ENCODE data around the gene NCOR1. TPM values are rescaled to one million over a fixed set of nuclear protein-coding genes. Genes with fewer than 3 reads are reported as not detected.

The NCOR1 gene
- total and polyA plus RNA-seq, 9 of the 15 experiments (the other 6 are each of a cell fraction or from before 2014, with no cell fraction given): 20.2 to 66.5 (median 50.9) TPM

DNA sequence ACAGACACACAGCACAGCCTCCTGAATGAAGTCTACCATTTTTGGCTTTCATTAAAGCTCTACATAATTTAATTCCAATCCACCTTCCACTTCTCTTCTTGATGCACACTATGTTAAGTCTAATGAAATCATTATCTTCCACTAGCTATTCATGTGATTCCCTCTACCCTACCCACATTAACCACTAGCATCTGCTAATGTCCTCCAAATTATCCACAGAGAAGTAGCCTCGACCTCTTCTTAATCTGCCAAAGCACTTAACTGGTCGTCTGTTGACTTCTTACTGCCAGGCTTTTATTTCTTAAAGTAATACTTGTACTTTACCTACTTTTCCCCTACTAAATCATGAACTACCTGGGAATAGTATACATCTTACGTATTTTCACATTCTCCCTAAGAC is 91.8 kb downstream of the NCOR1 start:
- Histone ChIP-seq H3K27me3 (ENCODE audit: control insufficient read depth in 2 of 2, insufficient read depth in 2 of 2, low read length in 2 of 2) (no peaks in the 10 kb centered on the region), H3K36me3 (ENCODE audit: control insufficient read depth, insufficient read depth, low read length) (peaks cover 46% of the 10 kb centered on the region; the same call in 2 of the 3 replicates), H3K4me1 (replicated peaks in 1 of 2; ENCODE audit: control insufficient read depth in 2 of 2, insufficient read depth in 2 of 2, low read length in 2 of 2) (no peaks in the 10 kb centered on the region), H3K79me2 (ENCODE audit: control insufficient read depth, insufficient read depth, low read length) (no peaks in the 10 kb centered on the region), H3K4me3 (no peak overlapping the region), H4K20me1 (replicated peaks; ENCODE audit: control insufficient read depth, insufficient read depth, low read length) (no peaks in the 10 kb centered on the region), H3K9ac (ENCODE audit: insufficient read depth in 1 of 2, low read depth in 2 of 2, low read length in 2 of 2) (no peak overlapping the region), H3K27ac (ENCODE audit: extremely low read depth, low read depth, low read length) (no peak overlapping the region), H3K4me2 (ENCODE audit: insufficient read depth, low read length) (no peak overlapping the region), H3K9me1 (ENCODE audit: control insufficient read depth, insufficient read depth, low read length) (no peaks in the 10 kb centered on the region), H2AFZ (ENCODE audit: low read depth, low read length) (no peak overlapping the region), H3K9me3 (replicated peaks; ENCODE audit: control insufficient read depth, insufficient read depth, low read depth, low read length) (no peaks in the 10 kb centered on the region)
- POLR2A ChIA-PET: no interaction called here
- no TSS peak for BruUV-seq (replicated peaks)
- DNase-seq (ENCODE audit: extremely low read depth in 1 of 4, low spot score in 3 of 4): no peak
- ATAC-seq: no peak
- intact Hi-C loops (cut with micrococcal nuclease): no loop called here
- TF ChIP-seq TBP (optimal IDR thresholded peaks at IDR 0.05; ENCODE audit: low read depth, low read length): no peak
- no peak for TF ChIP-seq SPI1 (IDR thresholded peaks at IDR 0.05; ENCODE audit: borderline replicate concordance, low read depth, low read length)
- no peak for TF ChIP-seq ZNF695 (CRISPR knock-in tag; IDR thresholded peaks at IDR 0.05)
- no peak for TF ChIP-seq DDX20 (tag; IDR thresholded peaks at IDR 0.05; ENCODE audit: low read depth)
- TF ChIP-seq SREBF2 (CRISPR knock-in tag; IDR thresholded peaks at IDR 0.05): no peak
- no peak for TF ChIP-seq ZNF143 (CRISPR knock-in tag; IDR thresholded peaks at IDR 0.05)
- no peak for TF ChIP-seq ZNF263 (CRISPR knock-in tag; IDR thresholded peaks at IDR 0.05; ENCODE audit: borderline replicate concordance)
- TF ChIP-seq, protein P1, sequence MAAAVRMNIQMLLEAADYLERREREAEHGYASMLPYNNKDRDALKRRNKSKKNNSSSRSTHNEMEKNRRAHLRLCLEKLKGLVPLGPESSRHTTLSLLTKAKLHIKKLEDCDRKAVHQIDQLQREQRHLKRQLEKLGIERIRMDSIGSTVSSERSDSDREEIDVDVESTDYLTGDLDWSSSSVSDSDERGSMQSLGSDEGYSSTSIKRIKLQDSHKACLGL (CRISPR knock-in tag; IDR thresholded peaks at IDR 0.05; ENCODE audit: borderline replicate concordance, poor library complexity, severe bottlenecking): no peak
- no peak for TF ChIP-seq ELF1 (tag; IDR thresholded peaks at IDR 0.05)
- no peak for TF ChIP-seq ZSCAN32 (CRISPR knock-in tag; IDR thresholded peaks at IDR 0.05)
- TF ChIP-seq CTBP1 (IDR thresholded peaks at IDR 0.05; ENCODE audit: borderline replicate concordance): no peak
- no peak for TF ChIP-seq ZNF668 (CRISPR knock-in tag; IDR thresholded peaks at IDR 0.05)
- TF ChIP-seq, protein P2, sequence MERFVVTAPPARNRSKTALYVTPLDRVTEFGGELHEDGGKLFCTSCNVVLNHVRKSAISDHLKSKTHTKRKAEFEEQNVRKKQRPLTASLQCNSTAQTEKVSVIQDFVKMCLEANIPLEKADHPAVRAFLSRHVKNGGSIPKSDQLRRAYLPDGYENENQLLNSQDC (CRISPR knock-in tag; IDR thresholded peaks at IDR 0.05): no peak
- TF ChIP-seq STAT5B (CRISPR knock-in tag; IDR thresholded peaks at IDR 0.05): no peak
- TF ChIP-seq TCF7L2 (IDR thresholded peaks at IDR 0.05; ENCODE audit: low read depth, low read length): no peak
- no peak for TF ChIP-seq ZNF830 (CRISPR knock-in tag; IDR thresholded peaks at IDR 0.05)
- no peak for TF ChIP-seq ZNF699 (CRISPR knock-in tag; IDR thresholded peaks at IDR 0.05; ENCODE audit: insufficient replicate concordance)
- in situ Hi-C loops (cut with MboI): no loop called here
- CTCF ChIA-PET (ENCODE audit: low intra/inter-chr PET ratio): no interaction called here
- 85% methylated on average over 3 of the region's 3 CpGs for WGBS (ENCODE audit: insufficient coverage, low coverage, missing lambda C conversion rate)
- FAIRE-seq: no peak
